ENCODE measurements around the gene CLEC9A.

The CLEC9A gene

GRCh38 chr12:10067942-10068341 is 37.5 kb downstream of the CLEC9A start:
- no peak for TF ChIP-seq CTCF (IDR thresholded peaks at IDR 0.05; ENCODE audit: low read depth, low read length)
- TF ChIP-seq MYC (IDR thresholded peaks at IDR 0.05; ENCODE audit: low read depth, low read length): no peak
- no peak for TF ChIP-seq MAX (IDR thresholded peaks at IDR 0.05; ENCODE audit: low read depth, low read length)
- no peak for TF ChIP-seq POLR2A (IDR thresholded peaks at IDR 0.05; ENCODE audit: extremely low read depth, insufficient read length)
- H3K4me3 ChIP-seq (ENCODE audit: low read depth, low read length): no peak overlapping the region
- no peak for DNase-seq (ENCODE audit: low read depth)

GRCh38 chr12:10068644-10069043 is 38.2 kb downstream of the CLEC9A start:
- TF ChIP-seq POLR2A (IDR thresholded peaks at IDR 0.05; ENCODE audit: extremely low read depth, insufficient read length): no peak
- no peak for TF ChIP-seq CTCF (IDR thresholded peaks at IDR 0.05; ENCODE audit: low read depth, low read length)
- no peak for TF ChIP-seq MAX (IDR thresholded peaks at IDR 0.05; ENCODE audit: low read depth, low read length)
- TF ChIP-seq MYC (IDR thresholded peaks at IDR 0.05; ENCODE audit: low read depth, low read length): no peak
- peak; percentile 77 for DNase-seq (ENCODE audit: low read depth)
- H3K4me3 ChIP-seq (ENCODE audit: low read depth, low read length): peak overlapping the region; percentile 26

- peak overlapping the region; percentile 26 for H3K4me3 ChIP-seq (ENCODE audit: low read depth, low read length)
- peak; percentile 60 for DNase-seq (ENCODE audit: low read depth)
- peak; percentile 63 for TF ChIP-seq MYC (IDR thresholded peaks at IDR 0.05; ENCODE audit: low read depth, low read length)
- TF ChIP-seq MAX (IDR thresholded peaks at IDR 0.05; ENCODE audit: low read depth, low read length): peak; percentile 51
- no peak for TF ChIP-seq POLR2A (IDR thresholded peaks at IDR 0.05; ENCODE audit: extremely low read depth, insufficient read length)
Observed at GRCh38 chr12:10069099-10069498, 38.6 kb downstream of the CLEC9A start.

GRCh38 chr12:10069976-10070375 is 39.5 kb downstream of the CLEC9A start:
- H3K4me3 ChIP-seq (ENCODE audit: low read depth, low read length): no peak overlapping the region
- TF ChIP-seq MYC (IDR thresholded peaks at IDR 0.05; ENCODE audit: low read depth, low read length) (no peak), CTCF (IDR thresholded peaks at IDR 0.05; ENCODE audit: low read depth, low read length) (no peak), POLR2A (IDR thresholded peaks at IDR 0.05; ENCODE audit: extremely low read depth, insufficient read length) (no peak), MAX (IDR thresholded peaks at IDR 0.05; ENCODE audit: low read depth, low read length) (no peak)
- DNase-seq (ENCODE audit: low read depth): no peak

GRCh38 chr12:10070380-10070779 is 39.9 kb downstream of the CLEC9A start:
- no peak for DNase-seq (ENCODE audit: low read depth)
- H3K4me3 ChIP-seq (ENCODE audit: low read depth, low read length): no peak overlapping the region
- no peak for TF ChIP-seq POLR2A (IDR thresholded peaks at IDR 0.05; ENCODE audit: extremely low read depth, insufficient read length)
- no peak for TF ChIP-seq MYC (IDR thresholded peaks at IDR 0.05; ENCODE audit: low read depth, low read length)
- TF ChIP-seq CTCF (IDR thresholded peaks at IDR 0.05; ENCODE audit: low read depth, low read length): no peak
- no peak for TF ChIP-seq MAX (IDR thresholded peaks at IDR 0.05; ENCODE audit: low read depth, low read length)

- no peak overlapping the region for H3K4me3 ChIP-seq (ENCODE audit: low read depth, low read length)
- TF ChIP-seq MYC (IDR thresholded peaks at IDR 0.05; ENCODE audit: low read depth, low read length) (no peak), MAX (IDR thresholded peaks at IDR 0.05; ENCODE audit: low read depth, low read length) (no peak), CTCF (IDR thresholded peaks at IDR 0.05; ENCODE audit: low read depth, low read length) (no peak)
- DNase-seq (ENCODE audit: low read depth): no peak
Observed at GRCh38 chr12:10072131-10072530, 41.6 kb downstream of the CLEC9A start.
